Kidney glomerular epithelial cell (primary cell): ENCODE measurements around the gene NOL4L.

Experiments
- DNase-seq: peaks from one replicate; lab custom pipeline; 2025; lab: John Stamatoyannopoulos, UW

Gene NOL4L

GRCh38 chr20:32483351-32484224, 101.5 kb downstream of the NOL4L start:
- peak; percentile 71 for DNase-seq

GRCh38 chr20:32482442-32483261, 102.5 kb downstream of the NOL4L start:
- no peak for DNase-seq

GRCh38 chr20:32482143-32482441, 103.0 kb downstream of the NOL4L start:
- no peak for DNase-seq

GRCh38 chr20:32481311-32482142, 103.6 kb downstream of the NOL4L start:
- no peak for DNase-seq

- DNase-seq: peak; percentile 24
Observed at GRCh38 chr20:32480371-32481241, 104.5 kb downstream of the NOL4L start.

GRCh38 chr20:32479697-32480171, 105.4 kb downstream of the NOL4L start:
- DNase-seq: no peak

GRCh38 chr20:32479012-32479411, 106.1 kb downstream of the NOL4L start:
- no peak for DNase-seq

GRCh38 chr20:32478576-32478975, 106.6 kb downstream of the NOL4L start:
- DNase-seq: no peak

GRCh38 chr20:32477594-32478512, 107.3 kb downstream of the NOL4L start:
- DNase-seq: no peak

- DNase-seq: no peak
Observed at GRCh38 chr20:32476684-32477593, 108.2 kb downstream of the NOL4L start.

GRCh38 chr20:32474967-32475811, 109.9 kb downstream of the NOL4L start:
- DNase-seq: peak; percentile 98

- DNase-seq: no peak
Observed at GRCh38 chr20:32474717-32474966, 110.5 kb downstream of the NOL4L start.

- DNase-seq: no peak
Observed at GRCh38 chr20:32474009-32474716, 111.0 kb downstream of the NOL4L start.

GRCh38 chr20:32473231-32474008, 111.7 kb downstream of the NOL4L start:
- DNase-seq: no peak

- no peak for DNase-seq
Observed at GRCh38 chr20:32472581-32473207, 112.4 kb downstream of the NOL4L start.

GRCh38 chr20:32470940-32471339, 114.2 kb downstream of the NOL4L start:
- DNase-seq: no peak
